GM18499 (cell line): ENCODE measurements around the gene C11orf91.

Experiments
- ATAC-seq: cut with Tn5 transposase; IDR thresholded peaks from one replicate; pipeline ENCODE4 v1.9.1; 2021; ENCODE audit warnings: moderate number of reproducible peaks; ENCODE audit not compliant: insufficient read depth, unreplicated experiment

The C11orf91 gene

GRCh38 chr11:33655842-33656600 is 44.6 kb downstream of the C11orf91 start:
- no peak for ATAC-seq

DNA sequence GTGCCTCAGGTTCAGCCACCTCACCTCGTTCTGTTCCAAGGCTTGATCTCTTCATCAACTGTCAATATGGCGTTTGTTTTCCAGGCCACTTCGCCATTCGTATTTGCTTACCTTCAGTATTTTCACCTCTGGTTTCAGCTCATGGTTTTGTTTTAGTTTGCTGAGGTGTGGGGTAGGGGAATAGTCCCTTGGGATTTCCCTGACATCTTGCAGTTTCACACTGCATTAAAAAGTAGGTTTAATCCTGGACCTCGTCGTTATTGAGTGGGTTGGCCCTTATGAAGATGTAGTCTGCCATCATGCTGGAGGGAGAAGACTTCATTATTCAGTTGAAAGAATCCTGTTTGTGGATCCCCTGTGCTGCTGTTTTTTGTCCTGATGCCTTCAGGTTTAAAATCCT is 46.0 kb downstream of the C11orf91 start:
- no peak for ATAC-seq

DNA sequence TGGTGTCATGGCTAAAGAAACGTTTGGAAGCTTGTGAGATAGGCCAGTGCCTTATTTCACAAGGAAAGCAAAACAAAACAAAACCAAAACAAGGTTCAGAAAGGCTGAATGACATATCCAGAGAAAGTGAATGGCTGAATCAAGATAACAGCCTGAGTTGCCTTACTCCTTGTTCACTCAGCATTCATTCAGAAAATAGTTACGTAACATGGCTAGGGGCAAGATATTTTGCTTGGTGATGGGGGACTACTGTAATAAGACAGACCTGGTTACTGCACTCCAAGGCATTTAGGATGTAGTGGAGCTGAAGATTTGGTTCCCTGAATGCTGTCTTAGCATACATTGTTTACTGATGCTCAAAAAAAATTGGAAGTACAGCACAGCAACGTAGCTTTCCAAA is 47.7 kb downstream of the C11orf91 start:
- no peak for ATAC-seq

DNA sequence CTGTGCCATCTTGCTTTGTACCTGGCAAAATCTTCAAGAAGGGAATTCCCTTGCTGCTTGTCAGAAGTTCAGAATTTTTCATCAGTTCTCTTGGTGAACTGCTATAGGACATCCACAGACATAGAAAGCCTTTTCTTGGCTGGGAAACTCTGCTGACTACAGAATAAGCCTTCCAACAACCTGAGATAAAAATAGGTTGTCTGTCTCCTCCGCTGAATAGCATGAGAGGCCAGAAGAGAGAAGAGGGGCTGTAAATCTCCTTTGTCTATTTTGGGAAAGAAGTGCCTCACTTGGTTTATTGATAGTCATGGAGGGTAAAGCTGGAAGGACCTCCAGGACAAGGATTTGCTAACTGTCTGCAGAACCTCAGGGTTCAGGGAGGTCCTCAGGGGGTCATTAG is 48.2 kb downstream of the C11orf91 start:
- ATAC-seq, result no peak

DNA sequence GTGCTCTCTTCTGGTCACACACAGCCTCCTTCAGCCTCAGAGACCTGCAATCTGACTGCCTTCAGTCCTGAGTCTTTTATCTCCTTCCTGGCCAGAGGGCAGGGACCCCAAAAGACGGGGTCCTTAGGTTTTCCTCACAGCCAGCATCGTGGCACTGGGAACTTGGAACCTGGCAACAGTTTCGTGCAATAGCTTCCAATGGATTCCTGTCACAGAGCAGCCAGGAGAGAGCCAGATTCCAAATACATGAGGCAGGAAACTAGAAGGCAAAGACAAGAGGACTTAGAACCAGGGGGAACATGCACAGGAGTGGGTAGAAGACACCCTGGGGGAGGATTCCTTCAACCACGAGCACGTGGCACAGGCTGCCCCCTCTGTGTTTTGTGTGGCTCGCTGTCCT is 48.6 kb downstream of the C11orf91 start:
- ATAC-seq, result no peak

DNA sequence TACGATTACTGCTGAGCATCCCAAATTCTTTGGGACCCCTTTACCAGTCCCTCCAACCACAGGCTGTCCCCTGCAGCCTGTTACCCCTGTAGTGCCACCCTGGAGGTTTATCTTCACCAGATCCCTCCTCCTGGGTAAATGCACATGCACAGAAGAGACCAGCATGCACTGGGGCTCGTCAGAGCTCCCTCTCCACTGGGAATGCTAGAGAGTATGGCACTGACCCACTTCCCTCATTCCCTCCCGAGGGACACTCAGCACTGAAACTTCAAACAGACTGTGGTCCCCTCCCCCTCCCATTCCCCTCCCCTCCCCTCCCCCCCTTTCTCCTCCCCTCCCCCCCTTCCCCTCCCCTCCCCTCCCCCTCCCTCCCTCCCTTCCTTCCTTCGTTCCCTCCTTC is 49.1 kb downstream of the C11orf91 start:
- no peak for ATAC-seq

DNA sequence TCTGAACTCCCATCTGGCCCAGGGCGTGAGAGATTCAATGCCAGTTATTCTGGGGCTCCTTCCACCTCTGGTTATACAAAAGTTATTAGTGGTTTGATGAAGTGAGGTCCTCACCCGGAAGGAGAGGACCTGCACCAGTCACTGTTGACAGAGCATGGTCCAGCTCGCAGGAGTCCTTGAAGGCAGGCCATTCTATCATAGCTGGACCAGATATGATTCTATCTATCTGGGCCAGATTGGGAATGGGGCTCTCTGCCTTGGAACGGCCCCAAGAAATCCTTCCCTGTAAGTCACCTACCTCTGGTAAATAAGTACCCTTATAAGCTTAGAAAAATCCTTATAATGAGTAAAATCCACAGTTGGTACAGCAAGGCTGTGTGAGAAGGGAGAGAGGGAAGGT is 50.7 kb downstream of the C11orf91 start:
- no peak for ATAC-seq
